HS-5 (cell line): ENCODE measurements around the gene ZBED3.

Experiments used
- DNase-seq: peaks from one replicate; pipeline ENCODE4 v3.0.0-alpha.2; 2012; ENCODE audit warnings: low read depth

Gene ZBED3

GRCh38 chr5:77076961-77077828 lies 9.9 kb downstream of the ZBED3 start:
- DNase-seq, result no peak

- DNase-seq, result no peak
Measured at GRCh38 chr5:77074745-77075144, 12.3 kb downstream of the ZBED3 start.

- no peak for DNase-seq
Measured at GRCh38 chr5:77073667-77074066, 13.4 kb downstream of the ZBED3 start.

GRCh38 chr5:77066823-77067442 lies 20.2 kb downstream of the ZBED3 start:
- DNase-seq, result peak; percentile 51

- no peak for DNase-seq
Measured at GRCh38 chr5:77066184-77066583, 20.9 kb downstream of the ZBED3 start.

- no peak for DNase-seq
Measured at GRCh38 chr5:77065256-77065655, 21.8 kb downstream of the ZBED3 start.

GRCh38 chr5:77064040-77064439 lies 23.0 kb downstream of the ZBED3 start:
- DNase-seq, result no peak

GRCh38 chr5:77046416-77047073 lies 40.5 kb downstream of the ZBED3 start:
- DNase-seq, result no peak

GRCh38 chr5:77035950-77036349 lies 51.1 kb downstream of the ZBED3 start:
- no peak for DNase-seq

- no peak for DNase-seq
Measured at GRCh38 chr5:77033338-77033737, 53.7 kb downstream of the ZBED3 start.

GRCh38 chr5:77032635-77033034 lies 54.5 kb downstream of the ZBED3 start:
- DNase-seq, result no peak

- DNase-seq, result no peak
Measured at GRCh38 chr5:77031891-77032290, 55.2 kb downstream of the ZBED3 start.

- peak; percentile 79 for DNase-seq
Measured at GRCh38 chr5:77030097-77031071, 56.7 kb downstream of the ZBED3 start, which contains the start of gene AGGF1. TSS of gene AGGF1 (plus strand) at chr5:77030404. CDS start at chr5:77030767, 363 bp downstream.

- no peak for DNase-seq
Measured at GRCh38 chr5:77029376-77029885, 57.7 kb downstream of the ZBED3 start.

GRCh38 chr5:77028631-77029375 lies 58.3 kb downstream of the ZBED3 start:
- DNase-seq, result no peak

- DNase-seq, result no peak
Measured at GRCh38 chr5:77024490-77024889, 62.6 kb downstream of the ZBED3 start.

GRCh38 chr5:77022511-77023417 lies 64.3 kb downstream of the ZBED3 start:
- DNase-seq, result no peak
